ENCODE results near the gene ZNF143.

GRCh38 chr11:9479899-9480298, 19.1 kb downstream of the ZNF143 start:
- no peak for TF ChIP-seq POLR2AphosphoS5 (IDR thresholded peaks at IDR 0.05)
- no peak for TF ChIP-seq POLR2A (IDR thresholded peaks at IDR 0.05)
- no peak for TF ChIP-seq CTCF (IDR thresholded peaks at IDR 0.05 in 8 of 11, conservative IDR thresholded peaks at IDR 0.05 in 3 of 11)
